Sigmoid colon (tissue), 4 donors: Measurements from ENCODE around the gene CHST14.

ENCODE experiments used
- POLR2AphosphoS5 ChIP-seq, 4 donors: sonication (generic); formaldehyde crosslinking; IDR thresholded peaks; one replicate each; pipeline ENCODE4 v1.6.1; 2017; ENCODE audit warnings: antibody characterized with exemption in 4 of 4
- TF ChIP-seq, protein P1 (sequence below), 4 experiments: fragments of 450-650 bp in 3 of 4; fragments of 200-600 bp in 1 of 4; IDR thresholded peaks; one replicate each; pipeline ENCODE4 v1.5.1; 2016 to 2019; ENCODE audit warnings: antibody characterized with exemption in 4 of 4, mild to moderate bottlenecking in 3 of 4, moderate library complexity in 2 of 4

DNA sequence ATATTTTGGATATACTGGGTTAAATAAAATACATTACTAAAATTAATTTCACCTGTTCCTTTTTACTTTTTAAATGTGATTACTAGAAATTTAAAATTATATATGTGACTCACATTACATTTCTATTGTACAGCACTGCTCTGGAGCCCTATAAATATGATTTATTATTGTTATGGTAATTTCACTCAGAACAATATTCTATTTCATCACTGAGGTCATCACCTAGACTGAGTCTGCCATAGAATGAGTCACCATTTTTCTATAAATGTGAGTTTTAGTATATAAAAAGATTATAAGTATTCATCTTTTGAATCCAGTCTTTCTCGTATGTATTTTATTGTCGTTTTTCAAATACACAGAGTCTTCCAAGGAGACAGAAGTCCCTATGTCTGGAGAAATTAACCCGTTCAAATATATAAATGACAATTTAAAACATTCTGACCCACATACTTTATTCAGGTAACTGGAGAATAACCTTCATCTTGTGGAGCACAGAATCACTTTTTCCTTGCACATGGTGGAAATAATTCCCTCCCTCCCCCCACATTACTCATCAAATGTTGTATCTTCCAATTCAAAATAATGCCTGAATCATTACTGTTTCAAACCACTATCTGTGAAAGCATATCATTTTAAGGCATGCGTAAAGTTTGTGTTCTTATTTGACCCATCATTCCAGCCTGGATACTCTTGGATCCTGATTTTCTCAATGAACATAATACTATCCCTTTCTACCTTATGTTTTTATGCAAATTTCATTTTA, 30.0 kb downstream of the CHST14 start:
- TF ChIP-seq, protein P1, sequence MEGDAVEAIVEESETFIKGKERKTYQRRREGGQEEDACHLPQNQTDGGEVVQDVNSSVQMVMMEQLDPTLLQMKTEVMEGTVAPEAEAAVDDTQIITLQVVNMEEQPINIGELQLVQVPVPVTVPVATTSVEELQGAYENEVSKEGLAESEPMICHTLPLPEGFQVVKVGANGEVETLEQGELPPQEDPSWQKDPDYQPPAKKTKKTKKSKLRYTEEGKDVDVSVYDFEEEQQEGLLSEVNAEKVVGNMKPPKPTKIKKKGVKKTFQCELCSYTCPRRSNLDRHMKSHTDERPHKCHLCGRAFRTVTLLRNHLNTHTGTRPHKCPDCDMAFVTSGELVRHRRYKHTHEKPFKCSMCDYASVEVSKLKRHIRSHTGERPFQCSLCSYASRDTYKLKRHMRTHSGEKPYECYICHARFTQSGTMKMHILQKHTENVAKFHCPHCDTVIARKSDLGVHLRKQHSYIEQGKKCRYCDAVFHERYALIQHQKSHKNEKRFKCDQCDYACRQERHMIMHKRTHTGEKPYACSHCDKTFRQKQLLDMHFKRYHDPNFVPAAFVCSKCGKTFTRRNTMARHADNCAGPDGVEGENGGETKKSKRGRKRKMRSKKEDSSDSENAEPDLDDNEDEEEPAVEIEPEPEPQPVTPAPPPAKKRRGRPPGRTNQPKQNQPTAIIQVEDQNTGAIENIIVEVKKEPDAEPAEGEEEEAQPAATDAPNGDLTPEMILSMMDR (IDR thresholded peaks at IDR 0.05): no peak
- no peak for TF ChIP-seq POLR2AphosphoS5 (IDR thresholded peaks at IDR 0.05)
